HCT116 (cell line): ENCODE results near the gene SLC50A1. TPM values are rescaled to one million over a fixed set of nuclear protein-coding genes. Genes with fewer than 3 reads are reported as not detected.

Experiments used
- ATAC-seq: fragments of 200-7000 bp; cut with Tn5 transposase; 2 replicates; pipeline ENCODE4 v1.9.1; 2020; ENCODE audit warnings: mild to moderate bottlenecking, moderate library complexity
- BruUV-seq: library from RNA; stranded (reverse); fragments of 400-500 nt; replicated peaks from 2 replicates; lab custom pipeline; 2021; lab: Mats Ljungman, UMichigan
- CTCF ChIA-PET: fragments of 300-600 bp; sonication (Branson Sonifier 250); formaldehyde crosslinking; loops from one replicate; lab custom pipeline; 2021; ENCODE audit warnings: antibody characterized with exemption; lab: Charles Lee
- POLR2A ChIA-PET: fragments of 300-600, 350-600 bp; sonication (Branson Sonifier 250); formaldehyde crosslinking; loops from one replicate; lab custom pipeline; 2021; ENCODE audit warnings: antibody characterized with exemption; lab: Charles Lee
- RAD21 ChIA-PET, 2 experiments: fragments of 300-600 bp; sonication (Branson Sonifier 250); formaldehyde crosslinking; loops; one replicate each; lab custom pipeline; 2023; ENCODE audit warnings: low total read pairs in 2 of 2; ENCODE audit not compliant: uncharacterized antibody in 2 of 2, unreplicated experiment in 2 of 2, low non-redundant PET in 1 of 2; lab: Charles Lee
- DNase-seq: peaks from one replicate; pipeline ENCODE4 v3.0.0-alpha.2; 2010; ENCODE audit warnings: low read depth, low spot score
- H2AFZ ChIP-seq: fragments of 200-600 bp; shearing (Covaris generic), sonication (generic); 2 replicates; pipeline ENCODE4 v1.6.1; 2017; ENCODE audit warnings: low read depth, mixed run types, mixed read lengths, antibody characterized with exemption, low read length; ENCODE audit not compliant: poor library complexity, severe bottlenecking
- H3K27ac ChIP-seq: 2 replicates; pipeline ENCODE4 v1.5.1; 2012; ENCODE audit warnings: low read depth, low read length
- H3K27me3 ChIP-seq: fragments of 200-600 bp; sonication (generic); 2 replicates; pipeline ENCODE4 v1.6.1; 2016; ENCODE audit warnings: mixed run types, low read length, mixed read lengths; ENCODE audit not compliant: insufficient read depth
- H3K36me3 ChIP-seq, 2 experiments: fragments of 200-500 bp in 1 of 2; fragments of 200-600 bp in 1 of 2; sonication (Bioruptor generic) in 1 of 2; sonication (generic) in 1 of 2; 2 replicates each; pipeline versions ENCODE4 v1.5.1 to v1.6.1; 2014 to 2016; ENCODE audit warnings: low read length in 2 of 2, inconsistent platforms in 1 of 2, mixed read lengths in 1 of 2, mixed run types in 1 of 2; ENCODE audit not compliant: insufficient read depth in 2 of 2, control insufficient read depth in 1 of 2
- H3K4me1 ChIP-seq, 2 experiments: fragments of 200-600 bp in 1 of 2; sonication (generic) in 1 of 2; 2 replicates each; pipeline versions ENCODE4 v1.5.1 to v1.6.1; 2012 to 2017; ENCODE audit warnings: low read length in 2 of 2, inconsistent platforms in 1 of 2, mild to moderate bottlenecking in 1 of 2, mixed read lengths in 1 of 2, mixed run types in 1 of 2, moderate library complexity in 1 of 2; ENCODE audit not compliant: insufficient read depth in 2 of 2, control insufficient read depth in 1 of 2
- H3K4me2 ChIP-seq: fragments of 200-600 bp; sonication (generic); 2 replicates; pipeline ENCODE4 v1.6.1; 2017; ENCODE audit warnings: mixed run types, low read length, mixed read lengths
- H3K4me3 ChIP-seq, 2 experiments: fragments of 200-600 bp in 1 of 2; sonication (generic) in 1 of 2; replicated peaks in 1 of 2; 2 replicates each; pipeline ENCODE4 v1.5.1; 2011 to 2016; ENCODE audit warnings: low read length in 2 of 2, control low read depth in 1 of 2, low read depth in 1 of 2, mild to moderate bottlenecking in 1 of 2, mixed read lengths in 1 of 2, mixed run types in 1 of 2
- H3K79me2 ChIP-seq: fragments of 200-600 bp; sonication (generic); 2 replicates; pipeline ENCODE4 v1.6.1; 2017; ENCODE audit warnings: mild to moderate bottlenecking, mixed run types, low read length, moderate library complexity, mixed read lengths; ENCODE audit not compliant: insufficient read depth
- H3K9ac ChIP-seq: fragments of 200-600 bp; sonication (generic); 2 replicates; pipeline ENCODE4 v1.6.1; 2016; ENCODE audit warnings: low read length, mixed read lengths
- H3K9me2 ChIP-seq: fragments of 200-600 bp; sonication (generic), shearing (Covaris generic); 2 replicates; pipeline ENCODE4 v1.6.1; 2017; ENCODE audit warnings: mixed run types, mild to moderate bottlenecking, moderate library complexity; ENCODE audit not compliant: insufficient read depth
- H3K9me3 ChIP-seq, 2 experiments: fragments of 200-500 bp in 1 of 2; fragments of 200-600 bp in 1 of 2; sonication (Bioruptor generic) in 1 of 2; sonication (generic) in 1 of 2; 2 replicates each; pipeline ENCODE4 v1.6.1; 2014 to 2017; ENCODE audit warnings: low read length in 2 of 2, mixed read lengths in 2 of 2, inconsistent platforms in 1 of 2, low read depth in 1 of 2, mild to moderate bottlenecking in 1 of 2, mixed run types in 1 of 2, moderate library complexity in 1 of 2; ENCODE audit not compliant: control insufficient read depth in 1 of 2, insufficient read depth in 1 of 2
- H4K20me1 ChIP-seq: fragments of 200-600 bp; sonication (generic), shearing (Covaris generic); 2 replicates; pipeline ENCODE4 v1.6.1; 2017; ENCODE audit warnings: mixed run types, mild to moderate bottlenecking, moderate library complexity; ENCODE audit not compliant: insufficient read depth
- EGR1 ChIP-seq: IDR thresholded peaks from 2 replicates; pipeline ENCODE4 v1.6.1; 2012; ENCODE audit warnings: low read depth
- EZH2 ChIP-seq: fragments of 200-600 bp; sonication (generic); IDR thresholded peaks from 2 replicates; pipeline ENCODE4 v1.6.1; 2017; ENCODE audit warnings: antibody characterized with exemption, mixed run types
- POLR2A ChIP-seq: IDR thresholded peaks from 2 replicates; pipeline ENCODE4 v1.7.0; 2011; ENCODE audit warnings: borderline replicate concordance; ENCODE audit not compliant: insufficient read depth, insufficient read length; ENCODE audit errors: extremely low read depth
- SP1 ChIP-seq: IDR thresholded peaks from 2 replicates; pipeline ENCODE4 v1.6.1; 2012; ENCODE audit warnings: low read depth
- TCF7L2 ChIP-seq: IDR thresholded peaks from 2 replicates; pipeline ENCODE4 v1.7.0; 2011; ENCODE audit warnings: borderline replicate concordance, inconsistent platforms; ENCODE audit not compliant: insufficient read depth, insufficient read length; ENCODE audit errors: extremely low read depth
- ZFX ChIP-seq: fragments of 450-650 bp; IDR thresholded peaks from 2 replicates; pipeline ENCODE4 v1.6.1; 2017
- ZNF274 ChIP-seq: fragments of 200-500 bp; sonication (Bioruptor generic); IDR thresholded peaks from 2 replicates; pipeline ENCODE4 v1.6.1; 2014; ENCODE audit warnings: mild to moderate bottlenecking, low read depth, low read length, inconsistent platforms
- intact Hi-C: fragments of 100-400 bp; cut with micrococcal nuclease; formaldehyde crosslinking; loops from 2 replicates; pipeline ENCODE4 v1.10.0; 2022
- total RNA-seq: library from RNA; stranded (reverse); gene quantifications from one replicate; pipeline ENCODE4 v1.2.1, GENCODE V29; 2021; ENCODE audit not compliant: unreplicated experiment
- TF ChIP-seq, protein P1 (sequence below), 3 experiments: fragments of 200-600 bp in 1 of 3; sonication (generic) in 1 of 3; IDR thresholded peaks in 2 of 3; conservative IDR thresholded peaks in 1 of 3; 2 replicates each; pipeline ENCODE4 v1.5.1; 2012 to 2017; ENCODE audit warnings: low read depth in 2 of 3, low read length in 2 of 3, antibody characterized with exemption in 1 of 3, borderline replicate concordance in 1 of 3, control low read depth in 1 of 3, mild to moderate bottlenecking in 1 of 3, mixed read lengths in 1 of 3, mixed run types in 1 of 3, moderate library complexity in 1 of 3; ENCODE audit not compliant: insufficient read depth in 1 of 3
- TF ChIP-seq, protein P2 (sequence below): IDR thresholded peaks from 2 replicates; pipeline ENCODE4 v1.6.1; 2012

SLC50A1 gene
- total RNA-seq, 1 experiment from 2014 or later: 49.9 TPM

DNA sequence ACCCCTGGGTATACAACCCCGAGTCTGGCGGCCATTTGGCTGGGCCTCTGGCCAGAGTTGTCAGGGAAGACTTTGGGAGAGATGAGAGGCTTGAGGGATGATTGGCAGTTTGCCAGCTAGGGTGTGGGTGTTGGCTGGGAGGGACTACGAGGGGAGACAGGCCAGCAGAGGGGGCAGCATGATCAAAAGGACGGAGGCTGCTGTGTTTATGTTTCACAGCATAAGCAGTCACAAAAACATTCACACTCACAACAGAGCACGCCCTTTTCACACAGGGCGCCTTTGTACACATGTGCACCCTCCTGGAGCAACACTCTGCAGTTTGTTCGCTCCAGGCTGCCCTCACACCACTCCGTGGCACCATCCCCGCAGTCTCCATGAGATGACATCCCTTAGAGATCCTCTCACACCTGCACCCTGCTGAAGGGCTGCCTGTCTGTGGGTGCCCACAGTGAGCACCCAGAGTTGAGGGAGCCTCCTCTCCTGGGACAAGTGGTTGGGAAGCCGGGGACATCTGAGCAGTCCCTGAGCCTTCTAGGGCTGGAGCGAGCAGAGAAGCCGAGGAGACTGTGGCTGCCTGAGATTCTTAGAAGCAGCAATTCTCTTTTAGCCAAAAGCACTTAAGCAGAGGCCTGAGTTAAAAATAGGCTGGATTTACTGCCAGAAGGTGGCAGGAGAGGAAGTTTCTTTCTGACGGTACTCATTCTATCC is 41.6 kb upstream of the SLC50A1 start:
- no peaks in the 10 kb centered on the region for H3K36me3 ChIP-seq
- CTCF ChIA-PET: interaction anchor here (2.4 to 5.9 kb wide), 3 partner anchors 9 to 73 kb away, joined by 8 to 163 read pairs (median 25); no protein-coding TSS in a partner anchor
- no peak overlapping the region for H3K4me3 ChIP-seq
- H3K9me3 ChIP-seq: no peaks in the 10 kb centered on the region
- H3K9me2 ChIP-seq: no peaks in the 10 kb centered on the region
- no peaks in the 10 kb centered on the region for H3K27me3 ChIP-seq
- H3K79me2 ChIP-seq: no peaks in the 10 kb centered on the region
- H4K20me1 ChIP-seq: no peaks in the 10 kb centered on the region
- no peak overlapping the region for H2AFZ ChIP-seq
- H3K27ac ChIP-seq: peak overlapping the region; percentile 18; the same call in 1 of the 2 replicates
- ATAC-seq (peak; percentile 73), DNase-seq (peak; percentile 35)
- intact Hi-C loops: loop anchor here (2.0 to 10.0 kb wide), 2 partner anchors 35 to 501 kb away; no protein-coding TSS in a partner anchor
- peaks cover 12 to 29% of the 10 kb centered on the region in 2 experiments; a peak in 3 of 4 replicates for H3K4me1 ChIP-seq
- POLR2A ChIA-PET: no interaction called here
- peak overlapping the region; percentile 40 for H3K4me2 ChIP-seq
- TF ChIP-seq SP1 (no peak), EGR1 (no peak)
- TF ChIP-seq, protein P1, sequence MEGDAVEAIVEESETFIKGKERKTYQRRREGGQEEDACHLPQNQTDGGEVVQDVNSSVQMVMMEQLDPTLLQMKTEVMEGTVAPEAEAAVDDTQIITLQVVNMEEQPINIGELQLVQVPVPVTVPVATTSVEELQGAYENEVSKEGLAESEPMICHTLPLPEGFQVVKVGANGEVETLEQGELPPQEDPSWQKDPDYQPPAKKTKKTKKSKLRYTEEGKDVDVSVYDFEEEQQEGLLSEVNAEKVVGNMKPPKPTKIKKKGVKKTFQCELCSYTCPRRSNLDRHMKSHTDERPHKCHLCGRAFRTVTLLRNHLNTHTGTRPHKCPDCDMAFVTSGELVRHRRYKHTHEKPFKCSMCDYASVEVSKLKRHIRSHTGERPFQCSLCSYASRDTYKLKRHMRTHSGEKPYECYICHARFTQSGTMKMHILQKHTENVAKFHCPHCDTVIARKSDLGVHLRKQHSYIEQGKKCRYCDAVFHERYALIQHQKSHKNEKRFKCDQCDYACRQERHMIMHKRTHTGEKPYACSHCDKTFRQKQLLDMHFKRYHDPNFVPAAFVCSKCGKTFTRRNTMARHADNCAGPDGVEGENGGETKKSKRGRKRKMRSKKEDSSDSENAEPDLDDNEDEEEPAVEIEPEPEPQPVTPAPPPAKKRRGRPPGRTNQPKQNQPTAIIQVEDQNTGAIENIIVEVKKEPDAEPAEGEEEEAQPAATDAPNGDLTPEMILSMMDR (IDR thresholded peaks at IDR 0.05 in 2 of 3, conservative IDR thresholded peaks at IDR 0.05 in 1 of 3; ENCODE audit: borderline replicate concordance in 1 of 3, insufficient read depth in 1 of 3, low read depth in 2 of 3, low read length in 2 of 3): peak in 2 of 3 experiments; percentile 46 to 62; a peak in 3 of 6 replicates
- no TSS peak for BruUV-seq
- no peak overlapping the region for H3K9ac ChIP-seq
- RAD21 ChIA-PET: no interaction called here

DNA sequence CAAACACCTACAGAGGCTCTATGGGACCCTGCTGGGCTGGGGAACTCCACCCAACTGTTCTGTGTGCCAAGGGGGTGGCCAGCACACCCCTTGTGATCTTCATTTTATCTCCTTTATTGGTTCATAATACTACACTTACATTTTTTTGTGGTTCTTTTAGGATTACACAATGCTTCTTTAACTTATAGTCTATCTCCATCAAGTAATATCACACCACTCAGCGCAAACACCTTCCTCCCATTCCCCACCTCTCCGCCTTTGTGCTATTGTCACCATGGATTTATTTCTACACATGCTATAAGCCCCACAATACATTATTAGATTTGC is 41.1 kb upstream of the SLC50A1 start:
- peak overlapping the region; percentile 1 for H2AFZ ChIP-seq
- POLR2A ChIA-PET: no interaction called here
- H3K4me3 ChIP-seq: no peak overlapping the region
- H3K9me2 ChIP-seq: no peaks in the 10 kb centered on the region
- no TSS peak for BruUV-seq
- RAD21 ChIA-PET: interaction anchor here in 1 of 2 experiments (1.5 kb wide), 1 partner anchor 73 kb away, joined by 5 read pairs; no protein-coding TSS in a partner anchor
- intact Hi-C loops: loop anchor here (2.0 to 10.0 kb wide), 2 partner anchors 34 to 500 kb away; no protein-coding TSS in a partner anchor
- no peaks in the 10 kb centered on the region for H3K79me2 ChIP-seq
- H3K27me3 ChIP-seq: no peaks in the 10 kb centered on the region
- ATAC-seq (no peak), DNase-seq (no peak)
- peak overlapping the region; percentile 18; the same call in 1 of the 2 replicates for H3K27ac ChIP-seq
- CTCF ChIA-PET: interaction anchor here (1.1 to 2.4 kb wide), 4 partner anchors 10 to 78 kb away, joined by 3 to 25 read pairs (median 9); partner anchors contain the start of gene KRTCAP2
- no peak for TF ChIP-seq EZH2
- TF ChIP-seq, protein P2, sequence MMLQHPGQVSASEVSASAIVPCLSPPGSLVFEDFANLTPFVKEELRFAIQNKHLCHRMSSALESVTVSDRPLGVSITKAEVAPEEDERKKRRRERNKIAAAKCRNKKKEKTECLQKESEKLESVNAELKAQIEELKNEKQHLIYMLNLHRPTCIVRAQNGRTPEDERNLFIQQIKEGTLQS: no peak
- no peak for TF ChIP-seq ZNF274
- TF ChIP-seq TCF7L2: no peak
- TF ChIP-seq, protein P1 (IDR thresholded peaks at IDR 0.05 in 2 of 3, conservative IDR thresholded peaks at IDR 0.05 in 1 of 3; ENCODE audit: borderline replicate concordance in 1 of 3, insufficient read depth in 1 of 3, low read depth in 2 of 3, low read length in 2 of 3): no peak
- no peak for TF ChIP-seq SP1
- no peak for TF ChIP-seq ZFX
- TF ChIP-seq POLR2A: no peak
- no peaks in the 10 kb centered on the region for H4K20me1 ChIP-seq
- H3K9me3 ChIP-seq: no peaks in the 10 kb centered on the region
- H3K36me3 ChIP-seq: no peaks in the 10 kb centered on the region
- H3K4me2 ChIP-seq: peak overlapping the region; percentile 40
- H3K9ac ChIP-seq: no peak overlapping the region
- H3K4me1 ChIP-seq: peaks cover 12 to 29% of the 10 kb centered on the region in 2 experiments; a peak in 3 of 4 replicates
